Stimulated activated naive CD8-positive, alpha-beta T cell treated with anti-CD3 and anti-CD28 coated beads, Interleukin-15, Interleukin-2, amounts not matched to agents 100 ng/mL and 50 ng/mL, for 24 hours (primary cell): ENCODE data around the gene SPON2.
"Not testable (repeated sequence)": the region's sequence is repeated elsewhere in the genome, so short reads cannot be mapped to it uniquely, and the experiment has no call there.

Experiments
- H3K27ac Mint-ChIP-seq: one replicate; pipeline ENCODE4 v1.8.0; 2021; ENCODE audit warnings: mild to moderate bottlenecking, mixed read lengths
- H3K27me3 Mint-ChIP-seq: one replicate; pipeline ENCODE4 v1.8.0; 2021; ENCODE audit warnings: mixed read lengths
- H3K36me3 Mint-ChIP-seq: one replicate; pipeline ENCODE4 v1.8.0; 2021; ENCODE audit warnings: low read depth, mixed read lengths
- H3K4me1 Mint-ChIP-seq: one replicate; pipeline ENCODE4 v1.8.0; 2021; ENCODE audit warnings: low read depth, mixed read lengths
- H3K4me3 Mint-ChIP-seq: one replicate; pipeline ENCODE4 v1.8.0; 2021; ENCODE audit warnings: mild to moderate bottlenecking, mixed read lengths
- H3K9me3 Mint-ChIP-seq: one replicate; pipeline ENCODE4 v1.8.0; 2021; ENCODE audit warnings: mixed read lengths

The SPON2 gene

GRCh38 chr4:1125466-1125865 is 46.9 kb downstream of the SPON2 start:
- H3K27ac Mint-ChIP-seq, H3K36me3 Mint-ChIP-seq, H3K9me3 Mint-ChIP-seq, H3K4me3 Mint-ChIP-seq, H3K4me1 Mint-ChIP-seq: not testable (repeated sequence)
- peaks cover 18% of the 10 kb centered on the region for H3K27me3 Mint-ChIP-seq

- Mint-ChIP-seq H3K27me3 (peaks cover 18% of the 10 kb centered on the region), H3K4me1 (no peaks in the 10 kb centered on the region), H3K27ac (no peak overlapping the region), H3K36me3 (no peaks in the 10 kb centered on the region), H3K4me3 (no peak overlapping the region), H3K9me3 (no peaks in the 10 kb centered on the region)
Measured at GRCh38 chr4:1124818-1125217, 47.6 kb downstream of the SPON2 start.

DNA sequence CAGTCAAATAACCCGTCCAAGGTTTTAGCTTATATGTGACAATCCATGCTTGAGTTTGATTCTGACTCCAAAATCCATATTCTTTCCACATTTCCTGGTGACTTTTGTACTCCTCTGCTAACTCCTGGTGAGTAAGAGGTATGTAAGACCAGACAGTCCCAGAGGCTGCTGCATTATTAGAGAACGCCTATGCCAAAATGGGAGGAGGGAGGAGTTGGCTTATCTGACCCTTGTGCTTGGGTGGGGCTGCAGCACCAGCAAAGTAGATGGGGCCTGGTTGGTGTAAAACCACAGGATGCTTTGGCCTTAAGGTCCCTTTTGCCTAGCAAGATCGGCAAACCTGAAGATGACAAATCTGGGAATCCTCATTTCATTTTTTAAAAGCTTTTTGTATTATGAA is 49.9 kb downstream of the SPON2 start:
- Mint-ChIP-seq H3K27ac (no peak overlapping the region), H3K4me1 (no peaks in the 10 kb centered on the region), H3K27me3 (peaks cover 19% of the 10 kb centered on the region), H3K36me3 (no peaks in the 10 kb centered on the region), H3K9me3 (no peaks in the 10 kb centered on the region), H3K4me3 (no peak overlapping the region)
